Caco-2 (cell line): ENCODE results near the gene SRMS. TPM values are rescaled to one million over a fixed set of nuclear protein-coding genes. Genes with fewer than 3 reads are reported as not detected.

Experiments
- BruUV-seq: library from RNA; stranded (reverse); fragments of 400-500 nt; replicated peaks from 2 replicates; lab custom pipeline; 2021; lab: Mats Ljungman, UMichigan
- CTCF ChIA-PET: fragments of 300-600 bp; sonication (Branson Sonifier 250); formaldehyde crosslinking; loops from one replicate; lab custom pipeline; 2022; ENCODE audit warnings: antibody characterized with exemption; lab: Charles Lee
- POLR2A ChIA-PET: fragments of 300-600 bp; sonication (Branson Sonifier 250); formaldehyde crosslinking; loops from one replicate; lab custom pipeline; 2022; ENCODE audit warnings: antibody characterized with exemption; lab: Charles Lee
- DNase-seq, 2 experiments: peaks; one replicate each; pipeline versions ENCODE4 v3.0.0 to v3.0.0-alpha.2; 2020 to 2022
- H3K27me3 ChIP-seq: replicated peaks from 2 replicates; pipeline ENCODE4 v1.6.0; 2011; ENCODE audit warnings: low read length; ENCODE audit not compliant: control insufficient read depth, insufficient read depth
- H3K36me3 ChIP-seq: 2 replicates; pipeline ENCODE4 v1.5.1; 2011; ENCODE audit warnings: low read length; ENCODE audit not compliant: control insufficient read depth, insufficient read depth
- H3K4me1 ChIP-seq: fragments of 250-450 bp; sonication (Bioruptor Pico); 2 replicates; pipeline ENCODE4 v1.5.1; 2020; ENCODE audit warnings: mild to moderate bottlenecking
- H3K4me3 ChIP-seq: 2 replicates; pipeline ENCODE4 v1.5.1; 2011; ENCODE audit warnings: low read depth, mild to moderate bottlenecking, control low read depth, low read length
- H3K9me3 ChIP-seq: fragments of 250-450 bp; sonication (Bioruptor Pico); 2 replicates; pipeline ENCODE4 v1.5.1; 2020; ENCODE audit warnings: mild to moderate bottlenecking, moderate library complexity
- H3K27ac Mint-ChIP-seq: one replicate; pipeline ENCODE4 v1.8.0; 2022; ENCODE audit warnings: mixed read lengths; ENCODE audit not compliant: unreplicated experiment
- H3K27me3 Mint-ChIP-seq: one replicate; pipeline ENCODE4 v1.8.0; 2022; ENCODE audit warnings: mixed read lengths; ENCODE audit not compliant: insufficient read depth, unreplicated experiment
- H3K36me3 Mint-ChIP-seq: one replicate; pipeline ENCODE4 v1.8.0; 2022; ENCODE audit warnings: mild to moderate bottlenecking, mixed read lengths; ENCODE audit not compliant: insufficient read depth, unreplicated experiment
- H3K4me1 Mint-ChIP-seq: one replicate; pipeline ENCODE4 v1.8.0; 2022; ENCODE audit warnings: low read depth, mixed read lengths; ENCODE audit not compliant: unreplicated experiment
- H3K4me3 Mint-ChIP-seq: one replicate; pipeline ENCODE4 v1.8.0; 2022; ENCODE audit warnings: mild to moderate bottlenecking, moderate library complexity, mixed read lengths; ENCODE audit not compliant: unreplicated experiment
- H3K9me3 Mint-ChIP-seq: one replicate; pipeline ENCODE4 v1.8.0; 2022; ENCODE audit warnings: mixed read lengths; ENCODE audit not compliant: unreplicated experiment
- CTCF ChIP-seq, 2 experiments: fragments of 200-600 bp in 1 of 2; IDR thresholded peaks; 1 replicate in 1 of 2; 2 replicates in 1 of 2; pipeline versions ENCODE4 v1.5.1 to v1.8.0; 2011 to 2022; ENCODE audit warnings: antibody characterized with exemption in 1 of 2, control low read depth in 1 of 2, inconsistent platforms in 1 of 2, low read depth in 1 of 2, low read length in 1 of 2, mild to moderate bottlenecking in 1 of 2, moderate library complexity in 1 of 2; ENCODE audit not compliant: insufficient read depth in 1 of 2, severe bottlenecking in 1 of 2, unreplicated experiment in 1 of 2
- intact Hi-C: fragments of 100-400 bp; cut with micrococcal nuclease; formaldehyde crosslinking; loops from one replicate; pipeline ENCODE4 v1.10.0; 2022; ENCODE audit not compliant: unreplicated experiment
- total RNA-seq: library from RNA; stranded (reverse); gene quantifications from 2 replicates; pipeline ENCODE4 v1.2.3, GENCODE V29; 2022

SRMS gene
- total RNA-seq, 1 experiment from 2014 or later: not detected

GRCh38 chr20:63509088-63509564 lies 38.4 kb downstream of the SRMS start:
- Histone ChIP-seq H3K36me3 (no peaks in the 10 kb centered on the region), H3K27me3 (no peaks in the 10 kb centered on the region; the same call in none of the 2 replicates), H3K4me3 (no peak overlapping the region), H3K4me1 (no peaks in the 10 kb centered on the region), H3K9me3 (no peaks in the 10 kb centered on the region)
- H3K27me3 Mint-ChIP-seq: peaks cover 27% of the 10 kb centered on the region
- no peaks in the 10 kb centered on the region for H3K4me1 Mint-ChIP-seq
- no peaks in the 10 kb centered on the region for H3K9me3 Mint-ChIP-seq
- no peak for TF ChIP-seq CTCF (IDR thresholded peaks at IDR 0.05; ENCODE audit: insufficient read depth in 1 of 2, low read depth in 1 of 2, low read length in 1 of 2, severe bottlenecking in 1 of 2, unreplicated experiment in 1 of 2)
- ChIA-PET POLR2A (interaction anchor here (0.7 kb wide), 1 partner anchor 42 kb away, joined by 6 read pairs; no protein-coding TSS in a partner anchor), CTCF (interaction anchor here (0.7 to 1.5 kb wide), 3 partner anchors 12 to 685 kb away, joined by 4 to 6 read pairs (median 4); partner anchors contain the start of gene PPDPF)
- H3K4me3 Mint-ChIP-seq: no peak overlapping the region
- H3K36me3 Mint-ChIP-seq: no peaks in the 10 kb centered on the region
- no peak for DNase-seq
- intact Hi-C loops: no loop called here
- no TSS peak for BruUV-seq
- no peak overlapping the region for H3K27ac Mint-ChIP-seq

GRCh38 chr20:63508072-63508768 lies 39.3 kb downstream of the SRMS start:
- TF ChIP-seq CTCF (IDR thresholded peaks at IDR 0.05; ENCODE audit: insufficient read depth in 1 of 2, low read depth in 1 of 2, low read length in 1 of 2, severe bottlenecking in 1 of 2, unreplicated experiment in 1 of 2): no peak
- intact Hi-C loops: no loop called here
- Histone ChIP-seq H3K4me1 (no peaks in the 10 kb centered on the region), H3K9me3 (no peaks in the 10 kb centered on the region), H3K4me3 (no peak overlapping the region), H3K36me3 (no peaks in the 10 kb centered on the region), H3K27me3 (no peaks in the 10 kb centered on the region; the same call in none of the 2 replicates)
- H3K9me3 Mint-ChIP-seq: no peaks in the 10 kb centered on the region
- H3K4me3 Mint-ChIP-seq: no peak overlapping the region
- no peaks in the 10 kb centered on the region for H3K36me3 Mint-ChIP-seq
- no peak overlapping the region for H3K27ac Mint-ChIP-seq
- H3K4me1 Mint-ChIP-seq: no peaks in the 10 kb centered on the region
- ChIA-PET CTCF (interaction anchor here (0.6 to 1.5 kb wide), 5 partner anchors 13 to 705 kb away, joined by 4 to 7 read pairs (median 5); partner anchors contain the start of gene PPDPF), POLR2A (interaction anchor here (0.7 kb wide), 1 partner anchor 43 kb away, joined by 6 read pairs; no protein-coding TSS in a partner anchor)
- no TSS peak for BruUV-seq
- H3K27me3 Mint-ChIP-seq: peaks cover 27% of the 10 kb centered on the region
- no peak for DNase-seq

DNA sequence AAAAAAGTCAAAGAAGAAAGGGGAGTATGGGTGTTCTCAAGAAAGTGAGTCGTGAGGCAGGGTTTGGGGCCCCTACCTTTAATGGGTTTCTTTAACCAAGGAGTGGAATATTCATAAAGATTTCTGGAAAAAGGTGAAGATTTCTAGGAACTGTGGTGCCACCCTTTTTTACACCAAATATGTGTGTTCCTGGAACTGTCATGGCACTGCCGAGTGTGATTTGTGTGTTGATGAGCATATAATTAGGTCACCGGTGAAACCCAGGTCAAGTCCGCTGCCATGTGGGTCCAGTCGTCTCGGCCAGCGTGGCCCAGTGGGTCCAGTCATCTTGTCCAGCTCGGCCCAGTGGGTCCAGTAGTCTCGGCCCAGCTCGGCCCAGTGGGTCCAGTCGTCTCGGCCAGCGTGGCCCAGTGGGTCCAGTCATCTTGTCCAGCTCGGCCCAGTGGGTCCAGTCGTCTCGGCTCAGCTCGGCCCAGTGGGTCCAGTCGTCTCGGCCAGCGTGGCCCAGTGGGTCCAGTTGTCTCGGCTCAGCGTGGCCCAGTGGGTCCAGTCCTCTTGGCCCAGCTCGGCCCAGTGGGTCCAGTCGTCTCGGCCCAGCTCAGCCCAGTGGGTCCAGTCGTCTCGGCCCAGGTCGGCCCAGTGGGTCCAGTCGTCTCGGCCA lies 40.3 kb downstream of the SRMS start:
- Mint-ChIP-seq H3K9me3 (no peaks in the 10 kb centered on the region), H3K4me3 (no peak overlapping the region), H3K4me1 (no peaks in the 10 kb centered on the region), H3K36me3 (no peaks in the 10 kb centered on the region), H3K27ac (no peak overlapping the region), H3K27me3 (peaks cover 22% of the 10 kb centered on the region)
- H3K36me3 ChIP-seq: no peaks in the 10 kb centered on the region
- DNase-seq: no peak
- ChIA-PET POLR2A (no interaction called here), CTCF (no interaction called here)
- H3K4me3 ChIP-seq: no peak overlapping the region
- no peak for TF ChIP-seq CTCF (IDR thresholded peaks at IDR 0.05; ENCODE audit: insufficient read depth in 1 of 2, low read depth in 1 of 2, low read length in 1 of 2, severe bottlenecking in 1 of 2, unreplicated experiment in 1 of 2)
- intact Hi-C loops: no loop called here
- no peaks in the 10 kb centered on the region; the same call in 1 of the 2 replicates for H3K27me3 ChIP-seq
- no peaks in the 10 kb centered on the region for H3K9me3 ChIP-seq
- H3K4me1 ChIP-seq: no peaks in the 10 kb centered on the region
- no TSS peak for BruUV-seq
